Endodermal cell (in vitro differentiated cells): Measurements from ENCODE around the gene ADGRD1. TPM values are rescaled to one million over a fixed set of nuclear protein-coding genes. Genes with fewer than 3 reads are reported as not detected.

Source experiments
- DNase-seq: peaks from one replicate; pipeline ENCODE4 v3.0.0-alpha.2; 2017
- H3K27ac ChIP-seq: 2 replicates; pipeline ENCODE4 v1.5.1; 2013; ENCODE audit warnings: mild to moderate bottlenecking, low read depth, low read length, moderate library complexity
- H3K27me3 ChIP-seq: 2 replicates; pipeline ENCODE4 v1.6.1; 2013; ENCODE audit warnings: mild to moderate bottlenecking, low read length, moderate library complexity; ENCODE audit not compliant: insufficient read depth, control insufficient read depth, poor library complexity, severe bottlenecking
- H3K36me3 ChIP-seq: 2 replicates; pipeline ENCODE4 v1.7.0; 2013; ENCODE audit warnings: mild to moderate bottlenecking, low read length, moderate library complexity; ENCODE audit not compliant: control insufficient read depth, insufficient read depth
- H3K4me1 ChIP-seq: one replicate; pipeline ENCODE4 v1.7.0; 2013; ENCODE audit warnings: low read length; ENCODE audit not compliant: control insufficient read depth, insufficient read depth
- H3K4me3 ChIP-seq: 2 replicates; pipeline ENCODE4 v1.5.1; 2013; ENCODE audit warnings: mild to moderate bottlenecking, low read length, moderate library complexity
- H3K9ac ChIP-seq: 2 replicates; pipeline ENCODE4 v1.6.1; 2013; ENCODE audit warnings: mild to moderate bottlenecking, low read length, moderate library complexity; ENCODE audit not compliant: poor library complexity, severe bottlenecking; ENCODE audit errors: extremely low read depth
- H3K9me3 ChIP-seq: 2 replicates; pipeline ENCODE4 v1.6.1; 2013; ENCODE audit warnings: mild to moderate bottlenecking, low read length, moderate library complexity; ENCODE audit not compliant: control insufficient read depth
- H3K27ac Mint-ChIP-seq: 2 replicates; pipeline ENCODE4 v1.8.0; 2020; ENCODE audit warnings: mixed read lengths
- H3K27me3 Mint-ChIP-seq: 2 replicates; pipeline ENCODE4 v1.8.0; 2021; ENCODE audit warnings: mild to moderate bottlenecking, mixed read lengths; ENCODE audit not compliant: insufficient read depth
- H3K36me3 Mint-ChIP-seq: 2 replicates; pipeline ENCODE4 v1.8.0; 2020; ENCODE audit warnings: low read depth, mixed read lengths
- H3K4me1 Mint-ChIP-seq: 2 replicates; pipeline ENCODE4 v1.8.0; 2020; ENCODE audit warnings: mixed read lengths
- H3K4me3 Mint-ChIP-seq: 2 replicates; pipeline ENCODE4 v1.8.0; 2020; ENCODE audit warnings: mild to moderate bottlenecking, moderate library complexity, mixed read lengths
- H3K9me3 Mint-ChIP-seq: 2 replicates; pipeline ENCODE4 v1.8.0; 2020; ENCODE audit warnings: mild to moderate bottlenecking, mixed read lengths
- WGBS, 2 experiments: methylation state at CpG; one replicate each; pipeline versions ENCODE4 v1.1.5 to v1.1.7; 2013; ENCODE audit warnings: missing lambda C conversion rate in 2 of 2, mixed read lengths in 1 of 2; ENCODE audit not compliant: insufficient coverage in 1 of 2, insufficient read length in 1 of 2; 5-methylcytosine and 5-hydroxymethylcytosine counted together
- total RNA-seq, 2 donors: library from RNA; stranded (reverse); fragmentation: NEBNext Ultra II Directional in 1 of 2; extraction: Animal tissue kit (Norgen Biotek cat#: 25700) in 1 of 2; gene quantifications; 2 replicates in 1 of 2; 3 replicates in 1 of 2; pipeline ENCODE4 v1.2.1, GENCODE V29; 2021
- TF ChIP-seq, protein P1 (sequence below): fragments of 200-600 bp; sonication (generic); conservative IDR thresholded peaks from 2 replicates; pipeline ENCODE4 v1.5.0; 2021; ENCODE audit warnings: antibody characterized with exemption, mild to moderate bottlenecking

Gene ADGRD1
- total RNA-seq, 2 donors from 2014 or later = 1.3 to 2.9 TPM

- 86 to 96% methylated on average over 11 to 25 of the region's 25 CpGs for WGBS, 2 experiments
- H3K36me3 Mint-ChIP-seq = no peaks in the 10 kb centered on the region
Observed at GRCh38 chr12:131076791-131077747, 123.4 kb downstream of the ADGRD1 start.

DNA sequence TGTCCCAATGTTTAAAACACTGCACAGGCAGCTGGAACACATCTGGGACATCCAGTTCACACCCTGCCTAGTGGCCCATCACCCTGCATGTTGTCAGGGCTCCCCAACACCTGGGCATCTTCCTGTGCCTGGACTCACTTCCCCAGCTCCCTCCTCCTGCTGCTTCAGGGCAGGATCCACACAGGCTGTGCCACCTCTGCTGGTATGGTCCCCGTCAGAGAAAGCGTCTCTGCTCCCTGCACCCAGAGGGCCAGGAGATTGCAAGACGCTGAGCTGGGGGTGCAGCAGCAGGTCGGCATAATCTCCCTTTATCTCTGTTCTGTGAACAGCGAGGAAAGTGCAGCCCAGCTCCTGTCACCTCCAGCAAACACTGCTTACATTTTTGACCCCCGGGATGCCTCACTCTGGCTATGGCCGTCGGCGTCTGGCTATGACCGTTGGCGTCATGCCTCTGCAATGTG is 124.3 kb downstream of the ADGRD1 start:
- Histone ChIP-seq H3K4me3 (no peak overlapping the region), H3K4me1 (no peaks in the 10 kb centered on the region), H3K9me3 (no peaks in the 10 kb centered on the region), H3K27ac (no peak overlapping the region), H3K36me3 (no peaks in the 10 kb centered on the region), H3K27me3 (no peaks in the 10 kb centered on the region), H3K9ac (no peak overlapping the region)
- no peaks in the 10 kb centered on the region for H3K27me3 Mint-ChIP-seq
- 88 to 93% methylated on average over 6 to 11 of the region's 11 CpGs for WGBS, 2 experiments
- peaks cover 14% of the 10 kb centered on the region for H3K9me3 Mint-ChIP-seq
- peak; percentile 44 for DNase-seq
- no peaks in the 10 kb centered on the region for H3K36me3 Mint-ChIP-seq
- no peak overlapping the region for H3K4me3 Mint-ChIP-seq
- no peaks in the 10 kb centered on the region for H3K4me1 Mint-ChIP-seq
- TF ChIP-seq, protein P1, sequence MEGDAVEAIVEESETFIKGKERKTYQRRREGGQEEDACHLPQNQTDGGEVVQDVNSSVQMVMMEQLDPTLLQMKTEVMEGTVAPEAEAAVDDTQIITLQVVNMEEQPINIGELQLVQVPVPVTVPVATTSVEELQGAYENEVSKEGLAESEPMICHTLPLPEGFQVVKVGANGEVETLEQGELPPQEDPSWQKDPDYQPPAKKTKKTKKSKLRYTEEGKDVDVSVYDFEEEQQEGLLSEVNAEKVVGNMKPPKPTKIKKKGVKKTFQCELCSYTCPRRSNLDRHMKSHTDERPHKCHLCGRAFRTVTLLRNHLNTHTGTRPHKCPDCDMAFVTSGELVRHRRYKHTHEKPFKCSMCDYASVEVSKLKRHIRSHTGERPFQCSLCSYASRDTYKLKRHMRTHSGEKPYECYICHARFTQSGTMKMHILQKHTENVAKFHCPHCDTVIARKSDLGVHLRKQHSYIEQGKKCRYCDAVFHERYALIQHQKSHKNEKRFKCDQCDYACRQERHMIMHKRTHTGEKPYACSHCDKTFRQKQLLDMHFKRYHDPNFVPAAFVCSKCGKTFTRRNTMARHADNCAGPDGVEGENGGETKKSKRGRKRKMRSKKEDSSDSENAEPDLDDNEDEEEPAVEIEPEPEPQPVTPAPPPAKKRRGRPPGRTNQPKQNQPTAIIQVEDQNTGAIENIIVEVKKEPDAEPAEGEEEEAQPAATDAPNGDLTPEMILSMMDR = no peak
- H3K27ac Mint-ChIP-seq = no peak overlapping the region

More at GRCh38 chr12:131076791-131077747, 123.4 kb downstream of the ADGRD1 start:
- Mint-ChIP-seq H3K4me3 (no peak overlapping the region), H3K27me3 (no peaks in the 10 kb centered on the region), H3K4me1 (no peaks in the 10 kb centered on the region), H3K9me3 (peaks cover 16% of the 10 kb centered on the region), H3K27ac (no peak overlapping the region)
- Histone ChIP-seq H3K36me3 (no peaks in the 10 kb centered on the region), H3K27me3 (no peaks in the 10 kb centered on the region), H3K9ac (no peak overlapping the region), H3K4me3 (no peak overlapping the region), H3K9me3 (no peaks in the 10 kb centered on the region), H3K27ac (peak overlapping the region; percentile 66), H3K4me1 (no peaks in the 10 kb centered on the region)
- peak; percentile 40 for DNase-seq
- TF ChIP-seq, protein P1 = no peak

- no peaks in the 10 kb centered on the region for H3K27me3 Mint-ChIP-seq
- H3K4me1 ChIP-seq = no peaks in the 10 kb centered on the region
- H3K27ac ChIP-seq = peak overlapping the region; percentile 88
- no peaks in the 10 kb centered on the region for H3K9me3 ChIP-seq
- no peak overlapping the region for H3K9ac ChIP-seq
- H3K27me3 ChIP-seq = no peaks in the 10 kb centered on the region
- TF ChIP-seq, protein P1 = no peak
- no peak overlapping the region for H3K4me3 Mint-ChIP-seq
- DNase-seq = peak; percentile 31
- WGBS, 2 experiments = 86 to 88% methylated on average over 22 to 23 of the region's 23 CpGs
- H3K27ac Mint-ChIP-seq = no peak overlapping the region
- no peak overlapping the region for H3K4me3 ChIP-seq
- H3K9me3 Mint-ChIP-seq = peaks cover 9% of the 10 kb centered on the region
- no peaks in the 10 kb centered on the region for H3K36me3 Mint-ChIP-seq
- no peaks in the 10 kb centered on the region for H3K4me1 Mint-ChIP-seq
- no peaks in the 10 kb centered on the region for H3K36me3 ChIP-seq
Observed at GRCh38 chr12:131082290-131083194, 128.8 kb downstream of the ADGRD1 start.
